H1 (cell line): Measurements from ENCODE around the gene IL12B. TPM values are rescaled to one million over a fixed set of nuclear protein-coding genes. Genes with fewer than 3 reads are reported as not detected.

Experiments used
- CTCF ChIA-PET: fragments of 300-600 bp; sonication (Branson Sonifier 250); formaldehyde crosslinking; loops from one replicate; lab custom pipeline; 2021; ENCODE audit not compliant: partially characterized antibody; lab: Charles Lee
- POLR2A ChIA-PET: fragments of 300-600 bp; sonication (Branson Sonifier 250); formaldehyde crosslinking; loops from one replicate; lab custom pipeline; 2021; ENCODE audit warnings: inconsistent platforms; ENCODE audit not compliant: partially characterized antibody; lab: Charles Lee
- DNase-seq, 2 experiments: peaks; one replicate each; pipeline versions ENCODE4 v3.0.0 to v3.0.0-alpha.2; 2010 to 2022; ENCODE audit warnings: low spot score in 2 of 2, low read depth in 1 of 2, mixed read lengths in 1 of 2
- FAIRE-seq: peaks from 2 replicates; lab custom pipeline; 2011; peaks lifted over from hg19 to GRCh38; lab: Jason Lieb, UNC
- H2AFZ ChIP-seq: 2 replicates; pipeline ENCODE4 v1.8.1; 2012; ENCODE audit warnings: low read length, inconsistent platforms
- H2AK5ac ChIP-seq: 2 replicates; pipeline ENCODE4 v1.6.1; 2013; ENCODE audit warnings: low read depth, low read length
- H2BK120ac ChIP-seq: replicated peaks from 2 replicates; pipeline ENCODE3; 2013; ENCODE audit warnings: low read depth, low read length, inconsistent platforms
- H2BK12ac ChIP-seq: 2 replicates; pipeline ENCODE4 v1.6.1; 2013; ENCODE audit warnings: low read depth, low read length
- H2BK15ac ChIP-seq: 2 replicates; pipeline ENCODE4 v1.6.1; 2013; ENCODE audit warnings: low read length
- H2BK20ac ChIP-seq: 2 replicates; pipeline ENCODE4 v1.6.1; 2013; ENCODE audit warnings: low read length
- H2BK5ac ChIP-seq: 2 replicates; pipeline ENCODE4 v1.6.1; 2013; ENCODE audit warnings: low read depth, low read length
- H3K14ac ChIP-seq: 2 replicates; pipeline ENCODE4 v1.6.1; 2013; ENCODE audit warnings: inconsistent platforms; ENCODE audit not compliant: insufficient read length
- H3K18ac ChIP-seq: 2 replicates; pipeline ENCODE4 v1.6.1; 2013; ENCODE audit warnings: low read length; ENCODE audit errors: extremely low read depth
- H3K23ac ChIP-seq: 2 replicates; pipeline ENCODE4 v1.6.1; 2013; ENCODE audit warnings: inconsistent platforms; ENCODE audit not compliant: insufficient read length
- H3K23me2 ChIP-seq: 2 replicates; pipeline ENCODE4 v1.6.1; 2013; ENCODE audit warnings: low read depth, low read length
- H3K27ac ChIP-seq: 2 replicates; pipeline ENCODE4 v1.6.1; 2011; ENCODE audit warnings: low read depth, low read length, inconsistent platforms
- H3K27me3 ChIP-seq, 4 experiments: replicated peaks in 1 of 4; 1 replicate in 1 of 4; 2 replicates in 3 of 4; pipeline versions ENCODE4 v1.6.1 to v1.8.1; 2011 to 2013; ENCODE audit warnings: low read length in 3 of 4, mild to moderate bottlenecking in 3 of 4, inconsistent platforms in 2 of 4, mixed read lengths in 2 of 4, moderate library complexity in 1 of 4; ENCODE audit not compliant: control insufficient read depth in 3 of 4, insufficient read depth in 3 of 4; ENCODE audit errors: extremely low read depth in 1 of 4
- H3K36me3 ChIP-seq, 4 experiments: 2 replicates each; pipeline versions ENCODE4 v1.6.1 to v1.8.1; 2011 to 2013; ENCODE audit warnings: mild to moderate bottlenecking in 4 of 4, low read length in 3 of 4, moderate library complexity in 2 of 4, control low read depth in 1 of 4, inconsistent platforms in 1 of 4; ENCODE audit not compliant: insufficient read depth in 4 of 4, control insufficient read depth in 2 of 4
- H3K4ac ChIP-seq: replicated peaks from 2 replicates; pipeline ENCODE3; 2013; ENCODE audit warnings: low read length, low read depth, mixed read lengths, inconsistent platforms; ENCODE audit not compliant: insufficient read length
- H3K4me1 ChIP-seq, 4 experiments: replicated peaks in 1 of 4; 1 replicate in 1 of 4; 2 replicates in 3 of 4; pipeline versions ENCODE4 v1.6.1 to v1.8.1; 2011 to 2013; ENCODE audit warnings: low read length in 3 of 4, inconsistent platforms in 2 of 4, mixed read lengths in 1 of 4; ENCODE audit not compliant: insufficient read depth in 4 of 4, control insufficient read depth in 3 of 4
- H3K4me2 ChIP-seq, 2 experiments: 2 replicates each; pipeline versions ENCODE4 v1.6.1 to v1.8.1; 2011 to 2013; ENCODE audit warnings: low read depth in 2 of 2, low read length in 2 of 2, control low read depth in 1 of 2, inconsistent platforms in 1 of 2, mild to moderate bottlenecking in 1 of 2; ENCODE audit not compliant: insufficient read depth in 1 of 2
- H3K4me3 ChIP-seq, 4 experiments: fragments of 200-600, 300-600 bp in 1 of 4; sonication (generic), shearing (Covaris generic), sonication (Bioruptor Twin) in 1 of 4; 2 replicates each; pipeline versions ENCODE4 v1.5.1 to v1.8.1; 2011 to 2016; ENCODE audit warnings: low read length in 4 of 4, low read depth in 3 of 4, control low read depth in 2 of 4, inconsistent platforms in 2 of 4, mild to moderate bottlenecking in 2 of 4, mixed read lengths in 1 of 4, moderate library complexity in 1 of 4; ENCODE audit not compliant: insufficient read depth in 2 of 4; ENCODE audit errors: extremely low read depth in 1 of 4
- H3K56ac ChIP-seq: replicated peaks from 2 replicates; pipeline ENCODE3; 2013; ENCODE audit warnings: low read depth, mild to moderate bottlenecking, mixed read lengths, low read length, inconsistent platforms; ENCODE audit not compliant: insufficient read length
- H3K79me1 ChIP-seq: 2 replicates; pipeline ENCODE4 v1.6.1; 2013; ENCODE audit warnings: low read depth, low read length, control low read depth
- H3K79me2 ChIP-seq, 2 experiments: 2 replicates each; pipeline versions ENCODE4 v1.6.1 to v1.8.1; 2012 to 2013; ENCODE audit warnings: low read length in 2 of 2, mild to moderate bottlenecking in 2 of 2, inconsistent platforms in 1 of 2; ENCODE audit not compliant: insufficient read depth in 2 of 2, control insufficient read depth in 1 of 2
- H3K9ac ChIP-seq, 4 experiments: replicated peaks in 1 of 4; 1 replicate in 1 of 4; 2 replicates in 3 of 4; pipeline versions ENCODE4 v1.6.1 to v1.8.1; 2011 to 2013; ENCODE audit warnings: low read depth in 3 of 4, low read length in 3 of 4, control low read depth in 2 of 4, mild to moderate bottlenecking in 2 of 4, moderate library complexity in 2 of 4, inconsistent platforms in 1 of 4; ENCODE audit errors: extremely low read depth in 1 of 4
- H3K9me3 ChIP-seq, 2 experiments: 2 replicates each; pipeline versions ENCODE4 v1.6.1 to v1.8.1; 2012 to 2013; ENCODE audit warnings: mild to moderate bottlenecking in 2 of 2, moderate library complexity in 2 of 2, control low read depth in 1 of 2, inconsistent platforms in 1 of 2, low read depth in 1 of 2, low read length in 1 of 2, mixed read lengths in 1 of 2; ENCODE audit not compliant: insufficient read depth in 2 of 2
- H4K20me1 ChIP-seq, 2 experiments: replicated peaks in 1 of 2; 2 replicates each; pipeline versions ENCODE3 to v1.8.1; 2011 to 2013; ENCODE audit warnings: inconsistent platforms in 2 of 2, low read length in 2 of 2, mild to moderate bottlenecking in 1 of 2; ENCODE audit not compliant: insufficient read depth in 2 of 2, control insufficient read depth in 1 of 2
- H4K5ac ChIP-seq: 2 replicates; pipeline ENCODE4 v1.6.1; 2013; ENCODE audit warnings: low read length, low read depth, mixed read lengths, inconsistent platforms; ENCODE audit not compliant: insufficient read length
- H4K8ac ChIP-seq: 2 replicates; pipeline ENCODE4 v1.8.0; 2013; ENCODE audit warnings: mild to moderate bottlenecking, moderate library complexity, low read length, inconsistent platforms; ENCODE audit not compliant: insufficient read depth; ENCODE audit errors: extremely low read depth
- H4K91ac ChIP-seq: replicated peaks from 2 replicates; pipeline ENCODE3; 2013; ENCODE audit warnings: low read length, mixed read lengths, inconsistent platforms; ENCODE audit not compliant: insufficient read length
- CBX8 ChIP-seq: fragments of 300-800, 300-1000 bp; sonication (generic); IDR thresholded peaks from 2 replicates; pipeline ENCODE4 v1.7.1; 2016; ENCODE audit warnings: low read depth, low read length, borderline replicate concordance
- EP300 ChIP-seq, 2 experiments: IDR thresholded peaks; 1 replicate in 1 of 2; 2 replicates in 1 of 2; pipeline ENCODE4 v1.6.1; 2011 to 2012; ENCODE audit warnings: low read depth in 2 of 2, low read length in 2 of 2, mild to moderate bottlenecking in 2 of 2, borderline replicate concordance in 1 of 2, inconsistent platforms in 1 of 2, moderate library complexity in 1 of 2
- MAFK ChIP-seq: IDR thresholded peaks from 2 replicates; pipeline ENCODE4 v1.6.1; 2012; ENCODE audit warnings: low read depth, mild to moderate bottlenecking, improper control_type of control experiment, low read length
- NRF1 ChIP-seq: IDR thresholded peaks from 2 replicates; pipeline ENCODE4 v1.6.1; 2011; ENCODE audit warnings: mild to moderate bottlenecking, low read depth, low read length, improper control_type of control experiment
- POLR2AphosphoS5 ChIP-seq: IDR thresholded peaks from 2 replicates; pipeline ENCODE4 v1.6.1; 2011; ENCODE audit warnings: low read depth, low read length
- SAP30 ChIP-seq: fragments of 300-600 bp; sonication (generic); IDR thresholded peaks from 2 replicates; pipeline ENCODE4 v1.7.1; 2012; ENCODE audit warnings: low read length, moderate library complexity, mild to moderate bottlenecking, inconsistent platforms; ENCODE audit not compliant: insufficient read depth, insufficient replicate concordance
- SIRT6 ChIP-seq: IDR thresholded peaks from one replicate; pipeline ENCODE4 v1.7.1; 2012; ENCODE audit warnings: low read length, inconsistent platforms
- SRF ChIP-seq: IDR thresholded peaks from 2 replicates; pipeline ENCODE4 v1.6.1; 2011; ENCODE audit warnings: mild to moderate bottlenecking, low read depth, low read length, moderate library complexity
- TAF7 ChIP-seq: optimal IDR thresholded peaks from 2 replicates; pipeline ENCODE3; 2011; ENCODE audit warnings: low read depth, mild to moderate bottlenecking, inconsistent platforms, low read length, moderate library complexity, borderline replicate concordance
- ZNF274 ChIP-seq: IDR thresholded peaks from 2 replicates; pipeline ENCODE4 v1.7.0; 2012; ENCODE audit warnings: low read length, borderline replicate concordance; ENCODE audit errors: extremely low read depth
- WGBS, 2 experiments: shearing (Covaris generic) in 1 of 2; methylation state at CpG; one replicate each; pipeline versions ENCODE4 v1.1.6 to v1.1.7; 2013 to 2015; ENCODE audit warnings: low lambda C conversion rate in 2 of 2, mixed read lengths in 2 of 2, inconsistent platforms in 1 of 2, low coverage in 1 of 2, missing lambda C conversion rate in 1 of 2; ENCODE audit not compliant: insufficient replicate concordance in 2 of 2, insufficient coverage in 1 of 2, insufficient read length in 1 of 2; ENCODE audit errors: extremely low coverage in 1 of 2, missing lambda C conversion rate in 1 of 2; 5-methylcytosine and 5-hydroxymethylcytosine counted together
- polyA plus RNA-seq, 7 experiments: library from polyadenylated mRNA; depleted of rRNA in 3 of 7; stranded (reverse) in 5 of 7; unstranded in 2 of 7; fragments of >200 nt in 5 of 7; fragments of 200-250 nt in 2 of 7; gene quantifications; 1 replicate in 5 of 7; 2 replicates in 1 of 7; 4 replicates in 1 of 7; pipeline versions ENCODE4 v1.2.1 to v1.2.3, GENCODE V29; 2011 to 2013; ENCODE audit warnings: missing spikeins in 2 of 7, mixed read lengths in 2 of 7
- total RNA-seq: library from RNA; stranded (reverse); fragmentation: NEBNext Ultra II Directional; extraction: Animal tissue kit (Norgen Biotek cat#: 25700); gene quantifications from 2 replicates; pipeline ENCODE4 v1.2.1, GENCODE V29; 2021
- TF ChIP-seq, protein P1 (sequence below): IDR thresholded peaks from 2 replicates; pipeline ENCODE4 v1.6.1; 2012; ENCODE audit warnings: low read length, inconsistent platforms
- TF ChIP-seq, protein P2 (sequence below): IDR thresholded peaks from 2 replicates; pipeline ENCODE4 v1.6.1; 2012; ENCODE audit warnings: inconsistent platforms

The IL12B gene
- total and polyA plus RNA-seq, 2 of the 8 experiments (the other 6 are each of a cell fraction or from before 2014, with no cell fraction given): not detected

GRCh38 chr5:159340511-159340910 lies 10.2 kb upstream of the IL12B start:
- ChIA-PET CTCF (interaction anchor here (0.6 to 1.9 kb wide), 3 partner anchors 9 to 623 kb away, joined by 3 to 5 read pairs (median 3); no protein-coding TSS in a partner anchor), POLR2A (interaction anchor here (1.5 kb wide), 1 partner anchor 9 kb away, joined by 3 read pairs; no protein-coding TSS in a partner anchor)
- no peak overlapping the region for H3K27ac ChIP-seq
- no peaks in the 10 kb centered on the region for H3K4me1 ChIP-seq
- no peak overlapping the region for H4K8ac ChIP-seq
- no peaks in the 10 kb centered on the region for H3K79me1 ChIP-seq
- H4K20me1 ChIP-seq: no peaks in the 10 kb centered on the region
- no peak overlapping the region for H3K4me2 ChIP-seq
- no peaks in the 10 kb centered on the region for H3K27me3 ChIP-seq
- H3K4me3 ChIP-seq: no peak overlapping the region
- no peak overlapping the region for H2BK120ac ChIP-seq
- H3K23ac ChIP-seq: no peak overlapping the region
- H2BK5ac ChIP-seq: no peak overlapping the region
- WGBS, 2 experiments: 89% methylated on average over 4 of the region's 4 CpGs; no CpG with 5 or more reads in 1 of the 2 experiments
- no peak overlapping the region for H2BK20ac ChIP-seq
- no peak overlapping the region for H2AK5ac ChIP-seq
- no peak overlapping the region for H3K14ac ChIP-seq
- no peak overlapping the region for H3K56ac ChIP-seq
- no peak for DNase-seq
- H3K4ac ChIP-seq: no peak overlapping the region
- H3K9ac ChIP-seq: no peak overlapping the region
- H3K9me3 ChIP-seq: no peaks in the 10 kb centered on the region; a peak in 1 of 4 replicates
- H3K18ac ChIP-seq: no peak overlapping the region
- no peaks in the 10 kb centered on the region for H3K23me2 ChIP-seq
- H2BK15ac ChIP-seq: no peak overlapping the region
- H2BK12ac ChIP-seq: no peak overlapping the region
- H2AFZ ChIP-seq: no peak overlapping the region
- H3K36me3 ChIP-seq: no peaks in the 10 kb centered on the region
- no peak for FAIRE-seq
- H4K5ac ChIP-seq: no peak overlapping the region
- H3K79me2 ChIP-seq: no peaks in the 10 kb centered on the region
- no peak overlapping the region for H4K91ac ChIP-seq
- TF ChIP-seq SIRT6 (no peak), POLR2AphosphoS5 (no peak), ZNF274 (no peak), NRF1 (no peak), CBX8 (no peak), SRF (no peak), SAP30 (no peak), MAFK (no peak), EP300 (IDR thresholded peaks at IDR 0.05; ENCODE audit: borderline replicate concordance in 1 of 2, low read depth in 2 of 2, low read length in 2 of 2) (no peak), TAF7 (no peak)
- TF ChIP-seq, protein P1, sequence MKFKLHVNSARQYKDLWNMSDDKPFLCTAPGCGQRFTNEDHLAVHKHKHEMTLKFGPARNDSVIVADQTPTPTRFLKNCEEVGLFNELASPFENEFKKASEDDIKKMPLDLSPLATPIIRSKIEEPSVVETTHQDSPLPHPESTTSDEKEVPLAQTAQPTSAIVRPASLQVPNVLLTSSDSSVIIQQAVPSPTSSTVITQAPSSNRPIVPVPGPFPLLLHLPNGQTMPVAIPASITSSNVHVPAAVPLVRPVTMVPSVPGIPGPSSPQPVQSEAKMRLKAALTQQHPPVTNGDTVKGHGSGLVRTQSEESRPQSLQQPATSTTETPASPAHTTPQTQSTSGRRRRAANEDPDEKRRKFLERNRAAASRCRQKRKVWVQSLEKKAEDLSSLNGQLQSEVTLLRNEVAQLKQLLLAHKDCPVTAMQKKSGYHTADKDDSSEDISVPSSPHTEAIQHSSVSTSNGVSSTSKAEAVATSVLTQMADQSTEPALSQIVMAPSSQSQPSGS: no peak
- TF ChIP-seq, protein P2, sequence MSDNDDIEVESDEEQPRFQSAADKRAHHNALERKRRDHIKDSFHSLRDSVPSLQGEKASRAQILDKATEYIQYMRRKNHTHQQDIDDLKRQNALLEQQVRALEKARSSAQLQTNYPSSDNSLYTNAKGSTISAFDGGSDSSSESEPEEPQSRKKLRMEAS: no peak
